Measurements from ENCODE around the gene AGFG1.
"Not testable (repeated sequence)": the region's sequence is repeated elsewhere in the genome, so short reads cannot be mapped to it uniquely, and the experiment has no call there.

AGFG1 gene

DNA sequence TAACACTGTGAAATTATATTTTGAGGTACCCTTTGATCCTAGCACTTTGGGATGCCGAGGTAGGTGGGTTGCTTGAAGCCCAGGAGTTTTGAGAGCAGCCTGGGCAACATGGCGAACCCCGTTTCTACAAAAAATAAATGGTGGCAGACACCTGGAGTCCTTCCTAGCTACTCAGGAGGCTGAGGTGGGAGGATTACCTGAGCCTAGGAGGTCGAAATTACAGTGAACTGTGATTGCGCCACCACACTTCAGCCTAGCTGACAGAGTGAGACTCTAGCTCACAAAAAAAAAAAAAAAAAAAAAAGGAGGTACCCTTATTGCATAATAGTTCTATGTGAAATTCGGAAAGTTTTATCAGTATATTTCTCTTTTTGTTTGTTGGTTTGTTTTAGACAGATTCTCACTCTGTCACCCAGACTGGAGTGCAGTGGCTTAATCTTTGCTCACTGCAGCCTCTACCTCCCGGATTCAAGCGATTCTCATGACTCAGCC is 67.6 kb downstream of the AGFG1 start:
- DNase-seq (ENCODE audit: low spot score), result no peak

DNA sequence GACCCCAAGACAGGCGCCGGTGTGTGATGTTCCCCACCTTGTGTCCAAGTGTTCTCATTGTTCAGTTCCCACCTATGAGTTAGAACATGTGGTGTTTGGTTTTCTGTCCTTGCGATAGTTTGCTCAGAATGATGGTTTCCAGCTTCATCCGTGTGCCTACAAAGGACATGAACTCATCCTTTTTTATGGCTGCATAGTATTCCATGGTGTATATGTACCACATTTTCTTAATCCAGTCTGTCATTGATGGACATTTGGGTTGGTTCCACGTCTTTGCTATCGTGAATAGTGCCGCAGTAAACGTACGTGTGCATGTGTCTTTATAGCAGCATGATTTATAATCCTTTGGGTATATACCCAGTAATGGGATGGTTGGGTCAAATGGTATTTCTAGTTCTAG is 68.4 kb downstream of the AGFG1 start:
- not testable (repeated sequence) for DNase-seq (ENCODE audit: low spot score)

DNA sequence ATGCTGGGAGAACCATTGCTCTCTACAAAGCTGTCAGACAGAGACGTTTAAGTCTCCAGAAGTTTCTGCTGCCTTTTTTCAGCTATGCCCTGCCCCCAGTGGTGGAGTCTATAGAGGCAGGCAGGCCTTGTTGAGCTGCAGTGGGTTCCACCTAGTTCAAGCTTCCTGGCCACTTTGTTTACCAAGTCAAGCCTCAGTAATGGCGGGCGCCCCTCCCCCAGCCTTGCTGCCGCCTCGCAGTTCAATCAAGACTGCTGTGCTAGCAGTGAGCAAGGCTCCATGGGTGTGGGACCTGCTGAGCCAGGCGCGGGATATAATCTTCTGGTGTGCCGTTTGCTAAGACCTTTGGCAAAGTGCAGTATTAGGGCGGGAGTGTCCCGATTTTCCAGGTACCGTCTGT is 74.0 kb downstream of the AGFG1 start:
- no peak for DNase-seq (ENCODE audit: low spot score)

DNA sequence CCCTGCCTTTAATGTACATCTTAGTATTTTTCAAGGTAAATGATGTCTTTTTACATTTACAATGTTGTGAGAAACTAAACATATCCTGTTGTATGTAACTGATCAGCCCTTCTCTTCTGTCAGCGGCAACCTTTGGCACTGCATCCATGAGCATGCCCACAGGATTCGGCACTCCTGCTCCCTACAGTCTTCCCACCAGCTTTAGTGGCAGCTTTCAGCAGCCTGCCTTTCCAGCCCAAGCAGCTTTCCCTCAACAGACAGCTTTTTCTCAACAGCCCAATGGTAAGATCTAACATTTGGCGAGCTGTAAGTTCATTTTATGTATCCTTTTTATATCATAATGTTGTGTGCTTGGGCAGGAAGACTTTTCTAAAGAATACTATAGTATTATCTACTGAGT is 79.9 kb downstream of the AGFG1 start:
- DNase-seq (ENCODE audit: low spot score), result no peak

DNA sequence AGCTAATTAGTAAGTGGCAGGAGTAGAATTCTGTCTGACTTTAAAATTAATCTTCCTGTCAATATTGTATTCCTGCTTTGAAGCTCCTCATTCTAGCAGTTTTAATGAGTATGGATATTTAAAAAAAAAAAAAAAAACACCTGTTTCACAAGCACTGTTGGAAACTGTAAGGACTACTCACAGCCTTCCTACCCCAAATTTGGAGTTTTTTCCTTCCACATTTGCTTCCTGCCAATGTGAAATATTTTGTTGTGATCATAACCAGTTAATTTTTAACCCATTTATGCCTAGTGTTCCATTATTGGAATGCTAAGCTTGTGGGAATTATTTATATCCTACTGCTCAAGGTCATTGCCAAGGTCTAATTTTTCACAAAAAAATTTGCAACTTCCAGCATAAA is 90.6 kb downstream of the AGFG1 start:
- DNase-seq (ENCODE audit: low spot score), result no peak

DNA sequence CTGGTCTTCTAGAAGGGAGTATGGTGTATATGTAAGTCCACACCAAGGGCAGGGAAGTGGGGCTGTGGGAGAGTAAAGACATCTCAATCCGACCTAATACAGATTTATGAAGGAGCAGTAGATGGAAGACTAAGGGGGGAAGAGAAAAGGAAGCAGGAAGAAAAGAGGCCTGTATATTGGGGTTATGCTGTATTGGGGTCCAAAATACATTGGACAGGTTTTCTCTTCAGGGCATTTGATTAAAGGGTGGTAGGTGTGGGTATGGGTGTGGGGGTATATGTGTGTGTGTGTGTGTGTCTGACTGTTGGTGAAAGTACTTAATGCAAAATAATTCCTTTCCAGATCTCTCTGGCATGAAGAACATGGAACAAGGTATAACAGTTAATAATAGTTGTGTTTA is 93.1 kb downstream of the AGFG1 start:
- DNase-seq (ENCODE audit: low spot score), result no peak

DNA sequence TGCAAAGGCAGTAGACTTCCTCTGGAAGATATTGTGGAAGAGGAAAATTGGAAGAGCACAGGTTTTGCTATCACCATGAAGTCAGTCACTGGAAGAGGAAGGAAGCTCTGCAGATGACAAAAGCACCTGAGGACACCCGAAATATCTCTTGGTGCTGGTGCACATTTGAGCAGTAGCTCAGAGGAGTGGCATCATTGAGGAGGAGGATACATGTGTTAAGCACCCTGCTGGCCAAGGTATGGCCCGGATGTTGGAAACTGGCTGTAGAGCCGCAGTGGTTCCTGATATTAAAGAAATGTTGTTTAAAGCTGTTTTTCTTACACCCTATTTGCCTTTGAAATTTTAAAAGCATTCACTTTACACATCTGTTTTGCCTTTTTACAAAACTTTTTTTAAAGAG is 94.1 kb downstream of the AGFG1 start:
- DNase-seq (ENCODE audit: low spot score), result no peak

DNA sequence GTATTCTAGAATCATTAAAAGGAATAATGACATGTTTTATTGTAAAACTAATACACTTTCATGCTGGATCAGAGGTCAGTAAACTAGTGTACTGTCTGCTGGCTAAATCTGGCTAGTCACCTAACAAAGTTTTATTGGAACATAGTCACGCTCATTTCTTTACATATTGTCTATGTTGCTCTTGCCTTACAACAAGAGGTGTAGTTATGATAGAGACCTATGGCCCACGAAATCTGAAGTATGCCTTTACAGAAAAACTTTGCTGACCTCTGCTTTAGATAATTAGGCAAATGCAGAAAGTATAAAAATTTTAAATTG is 96.9 kb downstream of the AGFG1 start:
- DNase-seq (ENCODE audit: low spot score), result no peak

DNA sequence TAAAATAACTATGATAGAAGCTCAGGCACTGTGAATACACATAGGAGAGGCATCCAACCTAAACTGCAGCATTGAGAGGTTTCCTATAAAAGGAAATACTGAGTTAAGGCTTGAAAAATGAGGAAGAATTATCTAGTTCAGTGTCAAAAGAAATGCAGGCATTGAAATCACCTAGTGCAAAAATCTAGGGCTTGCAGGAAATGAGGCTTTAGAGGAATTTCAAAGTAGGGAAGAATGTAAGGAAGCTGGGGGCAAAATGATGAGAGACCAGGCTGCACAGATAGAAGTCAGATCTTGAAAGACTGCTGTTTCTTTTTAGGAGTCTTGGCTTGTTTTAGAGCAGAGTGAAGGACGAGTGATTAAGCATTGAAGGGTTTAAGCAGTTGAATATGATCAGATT is 98.7 kb downstream of the AGFG1 start:
- DNase-seq (ENCODE audit: low spot score), result no peak

DNA sequence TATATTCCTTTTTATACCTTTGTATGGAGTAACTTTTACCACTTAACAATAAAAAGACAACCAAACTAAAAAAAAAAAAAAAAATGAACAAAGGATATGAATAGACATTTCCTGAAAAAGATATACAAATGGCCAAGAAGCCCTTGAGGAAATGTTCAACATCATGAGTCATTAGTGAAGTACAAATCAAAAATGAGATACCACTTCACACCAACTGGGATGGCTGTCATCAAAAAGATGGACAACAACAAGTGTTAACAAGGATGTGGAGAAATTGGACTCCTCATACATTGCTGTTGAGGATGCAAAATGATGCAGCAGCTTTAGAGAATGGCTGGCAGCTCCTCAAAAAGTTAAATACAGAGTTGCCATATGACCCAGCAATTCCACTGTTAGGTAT is 104.2 kb downstream of the AGFG1 start:
- DNase-seq (ENCODE audit: low spot score), result no peak

DNA sequence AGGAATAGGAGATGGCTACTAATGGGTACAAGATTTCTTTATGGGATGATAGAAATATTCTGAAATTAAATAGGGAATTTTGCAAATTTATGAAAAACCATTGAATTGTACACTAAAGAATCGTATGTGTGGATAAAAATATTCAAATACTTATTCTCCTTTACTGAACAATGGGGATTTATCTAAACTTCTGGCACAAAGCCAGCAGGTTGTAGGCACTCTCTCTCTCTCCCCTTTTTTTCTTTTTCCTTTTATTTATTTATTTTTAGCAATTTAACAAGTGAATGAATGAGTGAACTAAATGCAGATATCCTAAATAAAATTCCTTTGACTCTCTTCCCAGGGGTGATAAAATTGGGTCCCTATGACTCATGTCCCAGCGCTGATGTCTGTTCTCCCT is 104.9 kb downstream of the AGFG1 start:
- DNase-seq (ENCODE audit: low spot score), result no peak

DNA sequence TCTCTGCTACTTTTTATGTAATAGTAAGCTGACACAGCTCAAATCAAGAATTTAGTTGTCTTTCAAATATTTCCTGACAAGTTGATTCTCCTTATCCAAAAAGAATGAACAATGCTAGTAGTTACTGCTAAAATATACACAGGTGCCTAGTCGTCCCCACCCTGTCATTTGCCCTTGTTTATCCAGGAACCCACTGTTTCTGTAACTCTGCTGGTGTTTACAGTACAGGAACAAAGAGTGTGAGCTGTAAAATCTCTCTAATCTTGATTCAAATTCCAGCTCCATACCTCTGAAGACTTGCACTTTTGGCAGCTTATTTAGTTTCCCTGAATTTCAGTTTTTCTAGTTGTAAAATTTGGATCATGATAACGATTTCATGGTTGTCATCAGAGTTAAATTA is 105.6 kb downstream of the AGFG1 start:
- DNase-seq (ENCODE audit: low spot score), result no peak

DNA sequence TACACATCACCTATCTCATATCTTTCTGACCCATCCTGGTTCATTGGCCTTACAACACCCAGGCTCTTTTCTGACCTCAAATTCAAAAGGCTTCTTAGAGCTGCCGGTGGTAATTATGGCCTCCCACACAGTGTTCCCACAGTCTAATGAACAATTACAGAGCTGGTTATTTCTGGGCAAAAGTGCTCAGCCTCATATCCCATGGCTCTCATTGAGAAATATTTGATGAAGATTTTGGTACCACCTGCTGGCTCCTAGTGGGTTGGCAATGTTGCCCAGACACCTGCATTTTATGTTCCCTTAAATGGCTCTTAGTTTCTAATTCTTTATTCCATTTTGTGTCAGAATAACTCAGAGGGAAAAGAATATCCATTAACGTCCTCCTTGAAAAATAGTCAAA is 106.7 kb downstream of the AGFG1 start:
- DNase-seq (ENCODE audit: low spot score), result no peak

DNA sequence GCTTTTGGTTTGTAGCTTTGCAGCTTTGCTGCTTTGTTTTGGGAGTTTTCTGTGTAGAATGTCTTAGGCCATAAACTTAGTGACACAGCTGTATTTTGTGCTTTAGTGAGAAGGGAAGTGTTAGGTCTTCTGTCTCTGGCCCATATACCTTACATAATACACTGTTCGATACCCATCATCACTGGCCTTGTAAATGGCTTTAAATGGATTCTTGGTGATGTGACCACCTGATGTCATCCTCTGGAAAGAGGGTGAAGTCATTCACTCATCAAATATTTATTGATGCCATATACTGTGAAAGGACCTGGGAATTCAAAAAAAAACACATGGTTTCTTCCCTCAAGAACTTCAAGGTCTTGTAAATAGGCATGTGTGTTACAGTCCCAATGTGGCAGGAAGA is 107.8 kb downstream of the AGFG1 start:
- DNase-seq (ENCODE audit: low spot score), result no peak

DNA sequence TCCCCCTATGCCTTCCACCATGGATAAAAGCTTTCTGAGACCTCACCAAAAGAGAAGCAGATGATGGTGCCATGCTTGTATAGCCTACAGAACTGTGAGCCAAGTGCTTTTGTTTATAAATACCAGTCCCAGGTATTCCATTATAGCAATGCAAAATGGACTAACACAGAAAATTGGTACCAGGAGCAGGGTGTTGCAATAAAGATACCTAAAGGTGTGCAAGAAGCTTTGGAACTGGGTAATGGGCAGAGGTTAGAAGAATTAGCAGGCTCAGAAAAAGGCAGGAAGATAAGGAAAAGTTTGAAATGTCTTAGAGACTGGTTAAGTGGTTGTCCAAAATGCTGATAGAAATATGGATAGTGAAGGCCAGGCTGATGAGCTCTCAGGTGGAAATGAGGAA is 110.4 kb downstream of the AGFG1 start:
- DNase-seq (ENCODE audit: low spot score), result no peak

DNA sequence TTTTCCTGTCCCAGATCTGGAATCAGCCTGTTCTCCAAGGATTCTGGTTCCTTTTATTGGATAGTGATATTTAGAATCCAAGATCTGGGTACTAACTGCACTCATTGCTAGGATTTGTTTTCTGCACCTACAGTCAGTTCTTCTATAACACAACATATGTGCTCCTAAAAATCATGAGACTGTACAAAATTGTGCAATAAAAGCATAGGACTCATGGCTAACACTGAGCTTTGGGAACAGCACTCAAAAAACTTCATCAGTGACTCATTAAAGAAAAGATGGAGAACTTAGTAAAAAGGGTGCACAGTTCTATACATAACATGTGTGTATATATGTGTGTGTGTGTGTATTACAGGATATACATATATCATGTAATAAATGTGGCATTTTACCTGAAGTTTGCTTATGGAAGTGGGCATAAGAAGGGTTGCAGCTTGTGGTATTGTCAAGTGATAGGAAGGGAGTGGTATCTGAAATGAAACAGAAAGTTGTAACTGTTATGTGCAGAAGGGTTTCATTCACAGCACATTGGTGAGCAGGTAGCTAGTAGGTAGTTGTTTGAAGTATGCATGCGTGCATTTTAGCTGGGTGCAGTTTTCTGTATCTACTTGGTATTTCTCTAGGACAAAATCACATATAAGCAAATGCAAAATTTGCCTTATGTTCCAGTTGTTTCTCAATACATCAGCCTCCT is 120.9 kb downstream of the AGFG1 start:
- no peak for DNase-seq (ENCODE audit: low spot score)

DNA sequence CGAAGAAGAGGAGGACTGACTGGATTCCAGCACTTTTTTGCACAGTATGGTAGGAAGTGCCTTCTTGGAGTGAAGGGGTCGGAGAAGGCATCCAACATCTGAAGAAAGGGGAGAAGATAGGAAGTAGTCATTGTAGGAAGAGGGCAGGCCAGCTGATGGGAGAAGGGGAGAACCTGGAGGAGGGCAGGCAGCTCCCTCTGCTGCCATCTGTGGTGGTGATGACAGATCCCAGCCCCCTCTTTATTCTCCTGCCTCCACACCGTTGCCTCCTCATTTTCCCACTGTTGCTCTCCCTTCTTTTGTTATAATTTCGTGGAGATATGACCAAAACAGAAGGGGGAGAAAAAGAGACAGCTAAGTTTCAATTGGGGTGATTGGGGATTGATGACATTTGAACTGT is 123.8 kb downstream of the AGFG1 start:
- DNase-seq (ENCODE audit: low spot score), result no peak

DNA sequence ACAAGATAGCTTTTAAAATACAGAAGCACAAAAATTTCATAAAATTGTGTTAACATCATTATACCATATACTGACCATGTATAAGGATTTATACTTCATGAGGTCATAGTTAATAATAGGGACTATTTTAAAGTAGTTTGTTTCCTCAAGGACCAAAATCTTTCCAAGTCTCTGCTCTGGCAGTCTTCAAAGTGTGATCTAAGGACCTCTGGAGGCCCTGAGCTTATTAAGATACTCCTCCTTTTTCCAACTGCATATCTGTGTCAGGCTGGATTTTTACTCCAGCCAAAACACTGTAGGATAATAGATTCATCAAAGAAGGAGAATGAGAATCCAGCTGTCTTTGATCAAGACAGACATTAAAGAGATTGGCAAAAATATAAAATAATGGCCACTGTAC is 125.1 kb downstream of the AGFG1 start:
- no peak for DNase-seq (ENCODE audit: low spot score)

DNA sequence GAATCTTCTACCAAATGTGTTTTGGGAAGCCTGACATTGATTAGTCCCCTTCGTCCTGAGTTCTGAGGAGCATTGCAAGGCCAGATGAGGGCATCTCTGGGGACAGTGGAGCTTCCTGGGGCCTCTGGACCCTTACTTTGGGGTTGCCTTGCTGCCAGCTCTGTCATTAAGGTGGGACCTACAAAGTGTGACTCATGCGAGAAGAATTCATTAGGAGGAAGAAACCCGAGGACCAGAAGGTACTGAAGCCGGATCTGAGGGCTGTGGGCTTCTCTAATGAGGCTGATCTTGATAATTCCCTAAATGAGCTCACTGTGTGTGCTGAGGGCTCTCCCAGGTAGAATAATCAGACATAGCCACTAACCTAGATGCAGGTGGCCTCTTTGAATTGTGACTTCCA is 126.0 kb downstream of the AGFG1 start:
- no peak for DNase-seq (ENCODE audit: low spot score)

DNA sequence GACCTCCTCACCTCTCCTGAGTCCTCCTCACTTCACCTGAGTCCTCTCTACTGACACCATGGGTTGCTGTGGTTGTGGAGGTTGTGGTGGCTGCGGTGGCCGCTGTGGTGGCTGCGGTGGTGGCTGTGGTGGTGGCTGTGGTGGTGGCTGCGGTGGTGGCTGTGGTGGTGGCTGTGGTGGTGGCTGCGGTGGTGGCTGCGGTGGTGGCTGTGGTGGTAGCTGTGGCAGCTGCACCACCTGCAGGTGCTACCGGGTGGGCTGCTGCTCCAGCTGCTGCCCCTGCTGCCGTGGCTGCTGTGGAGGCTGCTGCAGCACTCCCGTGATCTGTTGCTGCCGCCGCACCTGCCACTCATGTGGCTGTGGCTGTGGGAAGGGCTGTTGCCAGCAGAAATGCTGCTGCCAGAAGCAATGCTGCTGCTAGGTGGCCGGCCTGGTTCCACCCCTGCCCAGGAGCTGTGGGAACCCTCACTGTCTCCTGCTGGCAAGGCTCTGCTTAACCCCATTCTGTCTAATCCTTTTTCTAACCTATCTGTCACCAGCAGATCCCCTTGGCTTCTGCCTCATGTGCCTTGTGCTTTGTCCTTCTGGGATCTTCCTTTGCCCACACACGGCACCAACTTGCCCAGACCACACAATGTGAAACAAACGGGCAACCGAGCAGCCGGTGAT is 127.0 kb downstream of the AGFG1 start, which contains the start of gene SCYGR2:
Gene SCYGR2, plus strand, starts transcription at position 59 of the 669 bp plus-strand sequence. Its CDS starts 0 bp downstream, at position 59.
- DNase-seq (ENCODE audit: low spot score), result not testable (repeated sequence)

DNA sequence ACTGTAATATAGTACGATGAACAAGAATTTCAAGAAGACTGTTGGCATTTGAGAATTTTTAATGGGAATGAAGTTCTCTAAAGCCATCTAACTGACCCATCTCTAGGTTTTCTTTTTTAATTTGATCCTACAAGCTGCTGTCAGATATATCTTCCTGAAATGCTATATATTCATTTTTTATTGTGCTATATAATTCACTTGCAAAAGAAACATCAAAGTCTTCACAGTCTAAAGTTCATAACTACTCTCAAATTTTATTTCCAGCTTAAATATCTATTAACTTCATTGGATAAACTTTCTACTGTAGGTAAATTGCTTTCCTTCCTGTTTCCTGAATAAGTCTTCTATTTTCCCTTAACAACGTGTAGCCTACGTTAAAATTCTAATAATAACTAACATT is 130.4 kb downstream of the AGFG1 start:
- DNase-seq (ENCODE audit: low spot score), result no peak

DNA sequence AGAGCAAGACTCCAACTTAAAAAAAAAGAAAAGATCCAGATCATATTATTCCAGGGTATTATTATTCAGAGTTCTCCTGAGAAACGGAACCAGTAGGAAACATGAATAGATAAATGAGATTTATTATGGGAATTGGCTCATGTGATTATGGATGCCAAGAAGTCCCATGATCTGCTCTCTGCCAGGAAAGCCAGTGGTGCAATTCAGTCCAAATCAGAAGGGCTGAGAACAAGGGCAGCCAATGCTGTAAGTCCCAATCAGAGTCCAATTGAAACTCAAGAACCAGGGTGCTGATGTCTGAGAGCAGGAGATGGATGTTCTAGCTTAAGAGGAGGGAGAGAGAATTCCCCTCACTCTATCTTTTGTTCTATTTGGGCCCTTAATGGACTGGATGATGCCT is 134.5 kb downstream of the AGFG1 start:
- DNase-seq (ENCODE audit: low spot score), result no peak

DNA sequence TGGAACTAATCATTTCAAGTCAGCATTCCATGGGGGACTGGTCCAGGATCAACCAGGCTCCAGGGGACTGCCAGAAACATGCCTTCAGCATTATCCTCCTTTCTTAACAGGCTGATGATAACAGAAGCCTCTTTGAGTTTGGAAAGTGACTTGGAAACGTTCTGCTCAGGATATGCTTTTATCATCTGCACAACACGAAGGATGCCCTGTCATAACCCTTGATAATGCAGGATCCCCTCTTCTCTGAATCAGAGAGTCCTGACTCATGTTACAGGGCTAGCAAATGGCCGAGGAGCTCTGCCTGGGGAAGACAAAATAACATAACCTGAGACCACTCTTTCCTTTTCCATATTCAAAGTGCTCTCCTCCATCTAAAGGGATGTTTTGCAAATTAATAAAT is 136.0 kb downstream of the AGFG1 start:
- no peak for DNase-seq (ENCODE audit: low spot score)
